ENCODE measurements around the gene SLC33A1. TPM values are rescaled to one million over a fixed set of nuclear protein-coding genes. Genes with fewer than 3 reads are reported as not detected.

Gene SLC33A1
- total RNA-seq, 3 donors from 2014 or later, result 23.0 to 37.3 (median 33.8) TPM

- Histone ChIP-seq H3K36me3 (no peaks in the 10 kb centered on the region), H3K4me1 (no peaks in the 10 kb centered on the region), H3K27me3 (no peaks in the 10 kb centered on the region), H3K9me3 (no peaks in the 10 kb centered on the region), H3K4me3 (no peak overlapping the region), H3K27ac (no peak overlapping the region)
- intact Hi-C loops (cut with DNase I; ENCODE audit: low total_unique reads), result loop anchor here (10.0 kb wide), 1 partner anchor 436 kb away; no protein-coding TSS in a partner anchor
- no peak for DNase-seq (ENCODE audit: low spot score in 2 of 2)
- TF ChIP-seq CTCF (IDR thresholded peaks at IDR 0.05) (no peak), POLR2AphosphoS5 (IDR thresholded peaks at IDR 0.05) (no peak), POLR2A (IDR thresholded peaks at IDR 0.05) (no peak)
Observed at GRCh38 chr3:155791190-155791589, 63.0 kb downstream of the SLC33A1 start.

- DNase-seq (ENCODE audit: low spot score in 2 of 2), result no peak
- Histone ChIP-seq H3K27ac (no peak overlapping the region), H3K4me1 (no peaks in the 10 kb centered on the region), H3K4me3 (no peak overlapping the region), H3K27me3 (no peaks in the 10 kb centered on the region), H3K36me3 (no peaks in the 10 kb centered on the region), H3K9me3 (no peaks in the 10 kb centered on the region)
- intact Hi-C loops (cut with DNase I; ENCODE audit: low total_unique reads), result loop anchor here (10.0 kb wide), 1 partner anchor 436 kb away; no protein-coding TSS in a partner anchor
- TF ChIP-seq POLR2A (IDR thresholded peaks at IDR 0.05), result no peak
- no peak for TF ChIP-seq POLR2AphosphoS5 (IDR thresholded peaks at IDR 0.05)
- TF ChIP-seq CTCF (IDR thresholded peaks at IDR 0.05), result no peak
Observed at GRCh38 chr3:155790272-155790925, 63.8 kb downstream of the SLC33A1 start.

GRCh38 chr3:155785662-155786295 lies 68.4 kb downstream of the SLC33A1 start:
- no peak for DNase-seq (ENCODE audit: low spot score in 2 of 2)
- H3K36me3 ChIP-seq, result no peaks in the 10 kb centered on the region
- H3K4me1 ChIP-seq, result no peaks in the 10 kb centered on the region
- no peaks in the 10 kb centered on the region for H3K27me3 ChIP-seq
- no peak overlapping the region for H3K27ac ChIP-seq
- peaks cover 0 to 8% of the 10 kb centered on the region in 2 donors for H3K9me3 ChIP-seq
- TF ChIP-seq POLR2AphosphoS5 (IDR thresholded peaks at IDR 0.05) (no peak), POLR2A (IDR thresholded peaks at IDR 0.05) (no peak), CTCF (IDR thresholded peaks at IDR 0.05) (no peak)
- intact Hi-C loops (cut with DNase I; ENCODE audit: low total_unique reads), result no loop called here
- H3K4me3 ChIP-seq, result no peak overlapping the region

GRCh38 chr3:155782390-155782953 lies 71.8 kb downstream of the SLC33A1 start:
- no peaks in the 10 kb centered on the region for H3K4me1 ChIP-seq
- H3K27me3 ChIP-seq, result no peaks in the 10 kb centered on the region
- H3K36me3 ChIP-seq, result no peaks in the 10 kb centered on the region
- intact Hi-C loops (cut with DNase I; ENCODE audit: low total_unique reads), result no loop called here
- TF ChIP-seq CTCF (IDR thresholded peaks at IDR 0.05), result no peak
- TF ChIP-seq POLR2A (IDR thresholded peaks at IDR 0.05), result no peak
- TF ChIP-seq POLR2AphosphoS5 (IDR thresholded peaks at IDR 0.05), result no peak
- peaks cover 0 to 8% of the 10 kb centered on the region in 2 donors for H3K9me3 ChIP-seq
- no peak overlapping the region for H3K4me3 ChIP-seq
- DNase-seq (ENCODE audit: low spot score in 2 of 2), result no peak
- no peak overlapping the region for H3K27ac ChIP-seq

GRCh38 chr3:155780291-155780690 lies 73.9 kb downstream of the SLC33A1 start:
- Histone ChIP-seq H3K27me3 (no peaks in the 10 kb centered on the region), H3K9me3 (peaks cover 0 to 8% of the 10 kb centered on the region in 2 donors), H3K4me3 (no peak overlapping the region), H3K4me1 (no peaks in the 10 kb centered on the region), H3K36me3 (peaks cover 3% of the 10 kb centered on the region), H3K27ac (no peak overlapping the region)
- DNase-seq (ENCODE audit: low spot score in 2 of 2), result no peak
- intact Hi-C loops (cut with DNase I; ENCODE audit: low total_unique reads), result no loop called here
- TF ChIP-seq POLR2AphosphoS5 (IDR thresholded peaks at IDR 0.05), result no peak
- no peak for TF ChIP-seq CTCF (IDR thresholded peaks at IDR 0.05)
- TF ChIP-seq POLR2A (IDR thresholded peaks at IDR 0.05), result no peak
